Measurements from ENCODE around the gene OLIG3. TPM values are rescaled to one million over a fixed set of nuclear protein-coding genes. Genes with fewer than 3 reads are reported as not detected.

Gene OLIG3
- total RNA-seq, 1 donor from 2014 or later = not detected

- no peak for DNase-seq (ENCODE audit: extremely low read depth, low read depth, low spot score)
These were observed 2.9 kb upstream of the OLIG3 start for GRCh38 chr6:137496909-137497720.

- DNase-seq (ENCODE audit: extremely low read depth, low read depth, low spot score) = no peak
These were observed 2.2 kb upstream of the OLIG3 start for GRCh38 chr6:137496368-137496767.

- DNase-seq (ENCODE audit: extremely low read depth, low read depth, low spot score) = no peak
These were observed 1.6 kb upstream of the OLIG3 start for GRCh38 chr6:137495703-137496336.

- DNase-seq (ENCODE audit: extremely low read depth, low read depth, low spot score) = no peak
These were observed 951 bp upstream of the OLIG3 start for GRCh38 chr6:137494988-137495702.

- no peak for DNase-seq (ENCODE audit: extremely low read depth, low read depth, low spot score)
These were observed 766 bp downstream of the OLIG3 start for GRCh38 chr6:137493218-137494038.

- DNase-seq (ENCODE audit: extremely low read depth, low read depth, low spot score) = no peak
These were observed 1.6 kb downstream of the OLIG3 start for GRCh38 chr6:137492289-137493217.

- no peak for DNase-seq (ENCODE audit: extremely low read depth, low read depth, low spot score)
These were observed 2.7 kb downstream of the OLIG3 start for GRCh38 chr6:137491478-137491877.

GRCh38 chr6:137490961-137491360 lies 3.2 kb downstream of the OLIG3 start:
- DNase-seq (ENCODE audit: extremely low read depth, low read depth, low spot score) = no peak

- DNase-seq (ENCODE audit: extremely low read depth, low read depth, low spot score) = no peak
These were observed 3.9 kb downstream of the OLIG3 start for GRCh38 chr6:137490006-137490905.

- DNase-seq (ENCODE audit: extremely low read depth, low read depth, low spot score) = no peak
These were observed 4.9 kb downstream of the OLIG3 start for GRCh38 chr6:137489046-137490005.

- no peak for DNase-seq (ENCODE audit: extremely low read depth, low read depth, low spot score)
These were observed 5.8 kb downstream of the OLIG3 start for GRCh38 chr6:137488150-137489045.

- DNase-seq (ENCODE audit: extremely low read depth, low read depth, low spot score) = no peak
These were observed 6.4 kb downstream of the OLIG3 start for GRCh38 chr6:137487869-137488149.

- DNase-seq (ENCODE audit: extremely low read depth, low read depth, low spot score) = no peak
These were observed 6.9 kb downstream of the OLIG3 start for GRCh38 chr6:137487181-137487868.

- DNase-seq (ENCODE audit: extremely low read depth, low read depth, low spot score) = no peak
These were observed 7.8 kb downstream of the OLIG3 start for GRCh38 chr6:137486416-137486815.

- DNase-seq (ENCODE audit: extremely low read depth, low read depth, low spot score) = no peak
These were observed 13.8 kb downstream of the OLIG3 start for GRCh38 chr6:137480431-137480830.

GRCh38 chr6:137475103-137475502 lies 19.1 kb downstream of the OLIG3 start:
- no peak for DNase-seq (ENCODE audit: extremely low read depth, low read depth, low spot score)

Data from glomerular endothelial cell (primary cell).